B cell (primary cell): ENCODE results near the gene TLR9. TPM values are rescaled to one million over a fixed set of nuclear protein-coding genes. Genes with fewer than 3 reads are reported as not detected.
"Not testable (repeated sequence)": the region's sequence is repeated elsewhere in the genome, so short reads cannot be mapped to it uniquely, and the experiment has no call there.

Experiments
- ATAC-seq: fragments of 200-7000 bp; cut with Tn5 transposase; one replicate; pipeline ENCODE4 v1.10.0; 2021; ENCODE audit warnings: low read depth, mild to moderate bottlenecking, moderate number of reproducible peaks, moderate library complexity
- CTCF ChIA-PET: fragments of 350-600 bp; sonication (Branson Sonifier 250); formaldehyde crosslinking; loops from one replicate; lab custom pipeline; 2021; ENCODE audit warnings: antibody characterized with exemption, inconsistent platforms; lab: Charles Lee
- POLR2A ChIA-PET: fragments of 350-600 bp; sonication (Branson Sonifier 250); formaldehyde crosslinking; loops from one replicate; lab custom pipeline; 2021; ENCODE audit warnings: antibody characterized with exemption; lab: Charles Lee
- DNase-seq: peaks from one replicate; pipeline ENCODE4 v3.0.0; 2013
- H2AFZ ChIP-seq: 2 replicates; pipeline ENCODE4 v1.6.1; 2012; ENCODE audit warnings: mild to moderate bottlenecking, low read depth, low read length; ENCODE audit not compliant: insufficient read depth, poor library complexity, severe bottlenecking
- H3K27ac ChIP-seq, 2 donors: 1 replicate in 1 of 2; 2 replicates in 1 of 2; pipeline ENCODE4 v1.5.1; 2012 to 2013; ENCODE audit warnings: low read length in 2 of 2, mild to moderate bottlenecking in 2 of 2, moderate library complexity in 1 of 2
- H3K27me3 ChIP-seq, 4 experiments: fragments of 200-600 bp in 1 of 4; sonication (generic) in 1 of 4; replicated peaks in 1 of 4; 1 replicate in 2 of 4; 2 replicates in 2 of 4; pipeline versions ENCODE4 v1.6.1 to v1.7.0; 2013 to 2016; ENCODE audit warnings: low read length in 3 of 4, mild to moderate bottlenecking in 2 of 4, mixed read lengths in 1 of 4, moderate library complexity in 1 of 4; ENCODE audit not compliant: insufficient read depth in 4 of 4, control insufficient read depth in 3 of 4; ENCODE audit errors: control extremely low read depth in 1 of 4
- H3K36me3 ChIP-seq, 2 experiments: replicated peaks in 1 of 2; 1 replicate in 1 of 2; 2 replicates in 1 of 2; pipeline versions ENCODE4 v1.6.1 to v1.7.1; 2013; ENCODE audit warnings: low read length in 1 of 2; ENCODE audit not compliant: insufficient read depth in 2 of 2, control insufficient read depth in 1 of 2; ENCODE audit errors: control extremely low read depth in 1 of 2, extremely low read depth in 1 of 2
- H3K4me1 ChIP-seq, 2 donors: fragments of 200-600 bp in 1 of 2; sonication (generic) in 1 of 2; 1 replicate in 1 of 2; 2 replicates in 1 of 2; pipeline versions ENCODE4 v1.5.1 to v1.6.1; 2013 to 2017; ENCODE audit warnings: low read length in 2 of 2; ENCODE audit not compliant: control insufficient read depth in 2 of 2, insufficient read depth in 2 of 2
- H3K4me2 ChIP-seq: replicated peaks from 2 replicates; pipeline ENCODE3; 2012; ENCODE audit warnings: mild to moderate bottlenecking, low read depth, low read length; ENCODE audit not compliant: poor library complexity, severe bottlenecking
- H3K4me3 ChIP-seq, 5 experiments: fragments of 200-600 bp in 1 of 5; sonication (generic) in 1 of 5; 1 replicate in 3 of 5; 2 replicates in 2 of 5; pipeline versions ENCODE4 v1.5.1 to v1.7.0; 2011 to 2016; ENCODE audit warnings: low read length in 4 of 5, mild to moderate bottlenecking in 4 of 5, low read depth in 2 of 5, control low read depth in 1 of 5, moderate library complexity in 1 of 5; ENCODE audit not compliant: insufficient read depth in 1 of 5; ENCODE audit errors: control extremely low read depth in 1 of 5, extremely low read depth in 1 of 5
- H3K79me2 ChIP-seq: fragments of 200-600 bp; sonication (generic); one replicate; pipeline ENCODE4 v1.6.0; 2016; ENCODE audit warnings: low read length; ENCODE audit not compliant: control insufficient read depth, insufficient read depth
- H3K9ac ChIP-seq: fragments of 200-600 bp; sonication (generic); 2 replicates; pipeline ENCODE4 v1.6.1; 2017; ENCODE audit warnings: mild to moderate bottlenecking, low read length, moderate library complexity
- H3K9me3 ChIP-seq, 3 donors: one replicate each; pipeline versions ENCODE4 v1.6.1 to v1.7.1; 2013; ENCODE audit warnings: low read length in 2 of 3; ENCODE audit not compliant: control insufficient read depth in 2 of 3, insufficient read depth in 1 of 3; ENCODE audit errors: control extremely low read depth in 1 of 3
- H4K20me1 ChIP-seq: 2 replicates; pipeline ENCODE4 v1.6.0; 2012; ENCODE audit warnings: mild to moderate bottlenecking, low read length; ENCODE audit not compliant: insufficient read depth, control insufficient read depth, poor library complexity, severe bottlenecking
- H3K27ac Mint-ChIP-seq: one replicate; pipeline ENCODE4 v1.8.0; 2021; ENCODE audit warnings: mixed read lengths
- H3K27me3 Mint-ChIP-seq: one replicate; pipeline ENCODE4 v1.8.0; 2021; ENCODE audit warnings: mixed read lengths
- H3K4me1 Mint-ChIP-seq: one replicate; pipeline ENCODE4 v1.8.0; 2021; ENCODE audit warnings: mixed read lengths
- H3K4me3 Mint-ChIP-seq: one replicate; pipeline ENCODE4 v1.8.0; 2021; ENCODE audit warnings: mixed read lengths
- H3K9me3 Mint-ChIP-seq: one replicate; pipeline ENCODE4 v1.8.0; 2022; ENCODE audit warnings: mixed read lengths; ENCODE audit not compliant: insufficient read depth
- CTCF ChIP-seq: fragments of 200-600 bp; IDR thresholded peaks from one replicate; pipeline ENCODE4 v1.8.0; 2022; ENCODE audit warnings: antibody characterized with exemption, mild to moderate bottlenecking
- EZH2 ChIP-seq: IDR thresholded peaks from 2 replicates; pipeline ENCODE4 v1.6.1; 2012; ENCODE audit warnings: borderline replicate concordance, low read depth, mild to moderate bottlenecking, moderate library complexity, low read length; ENCODE audit not compliant: insufficient read depth, poor library complexity, severe bottlenecking
- WGBS: methylation state at CpG from one replicate; pipeline ENCODE4 v1.1.5; 2013; ENCODE audit warnings: missing lambda C conversion rate; ENCODE audit not compliant: insufficient coverage; 5-methylcytosine and 5-hydroxymethylcytosine counted together
- intact Hi-C: fragments of 100-400 bp; cut with micrococcal nuclease; formaldehyde crosslinking; loops from one replicate; pipeline ENCODE4 v1.10.0; 2022
- polyA plus RNA-seq: library from polyadenylated mRNA; depleted of rRNA; stranded (reverse); fragments of >200 nt; gene quantifications from 2 replicates; pipeline ENCODE4 v1.2.3, GENCODE V29; 2012
- total RNA-seq, 2 donors: library from RNA; stranded (reverse); fragments of 120-200 nt in 1 of 2; gene quantifications; 1 replicate in 1 of 2; 2 replicates in 1 of 2; pipeline versions ENCODE4 v1.2.3 to v1.2.4, GENCODE V29; 2013 to 2022

Gene TLR9
- total and polyA plus RNA-seq, 2 donors (not counting 1 experiment from before 2014, with no cell fraction given) = 3.7 to 21.0 TPM

DNA sequence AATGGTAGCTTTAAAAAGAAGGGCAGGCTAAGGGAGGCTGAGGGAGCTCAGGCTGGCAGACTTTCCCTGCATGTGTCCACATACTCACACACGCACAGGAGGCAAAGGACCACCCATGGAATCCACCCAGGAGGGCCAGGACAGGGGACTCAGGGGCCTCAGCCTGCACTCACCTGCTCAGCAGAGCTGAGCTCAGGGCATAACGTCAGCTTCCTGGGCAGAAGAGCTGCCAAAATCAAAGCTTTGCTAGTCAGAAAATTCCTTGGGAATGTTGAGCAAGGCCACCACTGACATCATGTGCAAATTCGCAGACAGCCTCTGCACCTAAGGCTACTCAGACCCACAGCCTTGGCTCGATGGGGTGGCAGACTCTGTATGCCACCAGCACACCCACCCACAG, 43.9 kb downstream of the TLR9 start:
- H3K4me3 ChIP-seq = no peak overlapping the region
- no peak overlapping the region for H3K4me2 ChIP-seq
- H3K79me2 ChIP-seq = no peaks in the 10 kb centered on the region
- no peaks in the 10 kb centered on the region for H3K9me3 ChIP-seq
- no peaks in the 10 kb centered on the region for H4K20me1 ChIP-seq
- no peak overlapping the region for H3K4me3 Mint-ChIP-seq
- H3K9me3 Mint-ChIP-seq = no peaks in the 10 kb centered on the region
- intact Hi-C loops = no loop called here
- no peaks in the 10 kb centered on the region for H3K36me3 ChIP-seq
- no peak for ATAC-seq
- H3K27ac Mint-ChIP-seq = no peak overlapping the region
- ChIA-PET CTCF (interaction anchor here (0.7 kb wide), 1 partner anchor 219 kb away, joined by 3 read pairs; no protein-coding TSS in a partner anchor), POLR2A (no interaction called here)
- no peaks in the 10 kb centered on the region for H3K4me1 ChIP-seq
- H3K27me3 ChIP-seq = no peaks in the 10 kb centered on the region
- H3K27me3 Mint-ChIP-seq = no peaks in the 10 kb centered on the region
- H3K27ac ChIP-seq = no peak overlapping the region
- WGBS = 98% methylated on average over 4 of the region's 4 CpGs
- DNase-seq = no peak
- H3K4me1 Mint-ChIP-seq = no peaks in the 10 kb centered on the region
- TF ChIP-seq EZH2 (no peak), CTCF (no peak)
- H3K9ac ChIP-seq = no peak overlapping the region
- H2AFZ ChIP-seq = no peak overlapping the region

- Histone ChIP-seq H3K9me3 (no peaks in the 10 kb centered on the region), H4K20me1 (no peaks in the 10 kb centered on the region), H3K27me3 (no peaks in the 10 kb centered on the region), H3K4me1 (no peaks in the 10 kb centered on the region), H3K9ac (no peak overlapping the region), H3K4me2 (no peak overlapping the region), H3K79me2 (no peaks in the 10 kb centered on the region), H3K4me3 (no peak overlapping the region), H3K27ac (no peak overlapping the region), H3K36me3 (no peaks in the 10 kb centered on the region), H2AFZ (no peak overlapping the region)
- Mint-ChIP-seq H3K4me1 (no peaks in the 10 kb centered on the region), H3K9me3 (no peaks in the 10 kb centered on the region), H3K27ac (no peak overlapping the region), H3K4me3 (no peak overlapping the region), H3K27me3 (no peaks in the 10 kb centered on the region)
- ChIA-PET CTCF (interaction anchor here (0.7 to 1.4 kb wide), 2 partner anchors 34 to 743 kb away, joined by 4 read pairs; no protein-coding TSS in a partner anchor), POLR2A (no interaction called here)
- 94% methylated on average over 1 of the region's 1 CpG for WGBS
- ATAC-seq (no peak), DNase-seq (no peak)
- intact Hi-C loops = no loop called here
- TF ChIP-seq CTCF (no peak), EZH2 (no peak)
Observed at GRCh38 chr3:52178537-52178936, 46.9 kb downstream of the TLR9 start.

DNA sequence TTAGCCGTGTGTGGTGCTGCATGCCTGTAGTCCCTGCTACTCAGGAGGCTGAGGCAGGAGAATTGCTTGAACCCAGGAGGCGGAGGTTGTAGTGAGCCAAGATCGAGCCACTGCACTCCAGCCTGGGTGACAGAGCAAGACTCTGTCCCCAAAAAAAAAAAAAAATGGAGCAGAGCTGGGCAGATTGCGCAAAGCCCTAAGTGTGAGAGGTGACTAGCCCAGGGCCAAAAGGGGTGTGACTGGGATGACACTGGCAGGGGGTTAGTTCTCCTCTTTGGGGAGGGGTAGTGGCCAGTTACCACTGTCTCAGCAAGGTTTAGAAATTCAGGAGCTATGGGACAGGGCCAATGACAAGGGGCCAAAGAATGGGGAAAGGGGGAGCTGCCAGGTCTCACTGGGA, 47.3 kb downstream of the TLR9 start:
- H3K4me2 ChIP-seq, intact Hi-C loops, H2AFZ ChIP-seq, ATAC-seq, POLR2A ChIA-PET, H3K4me1 Mint-ChIP-seq, H3K9me3 ChIP-seq, H3K27me3 ChIP-seq, H3K36me3 ChIP-seq, H4K20me1 ChIP-seq, H3K9me3 Mint-ChIP-seq, H3K9ac ChIP-seq, H3K4me3 ChIP-seq, H3K79me2 ChIP-seq, H3K4me1 ChIP-seq, H3K27ac Mint-ChIP-seq, H3K27ac ChIP-seq, DNase-seq, H3K27me3 Mint-ChIP-seq, H3K4me3 Mint-ChIP-seq: not testable (repeated sequence)
- CTCF ChIA-PET = interaction anchor here (1.4 kb wide), 1 partner anchor 33 kb away, joined by 4 read pairs; no protein-coding TSS in a partner anchor
- WGBS = 94% methylated on average over 4 of the region's 4 CpGs
